NCI-H82 treated with DMSO at 0.1 percent for 48 hours (cell line): ENCODE data around the gene SMYD3.

Experiments
- DNase-seq: peaks from one replicate; lab custom pipeline; 2025; ENCODE audit not compliant: unreplicated experiment; lab: John Stamatoyannopoulos, UW

Gene SMYD3

DNA sequence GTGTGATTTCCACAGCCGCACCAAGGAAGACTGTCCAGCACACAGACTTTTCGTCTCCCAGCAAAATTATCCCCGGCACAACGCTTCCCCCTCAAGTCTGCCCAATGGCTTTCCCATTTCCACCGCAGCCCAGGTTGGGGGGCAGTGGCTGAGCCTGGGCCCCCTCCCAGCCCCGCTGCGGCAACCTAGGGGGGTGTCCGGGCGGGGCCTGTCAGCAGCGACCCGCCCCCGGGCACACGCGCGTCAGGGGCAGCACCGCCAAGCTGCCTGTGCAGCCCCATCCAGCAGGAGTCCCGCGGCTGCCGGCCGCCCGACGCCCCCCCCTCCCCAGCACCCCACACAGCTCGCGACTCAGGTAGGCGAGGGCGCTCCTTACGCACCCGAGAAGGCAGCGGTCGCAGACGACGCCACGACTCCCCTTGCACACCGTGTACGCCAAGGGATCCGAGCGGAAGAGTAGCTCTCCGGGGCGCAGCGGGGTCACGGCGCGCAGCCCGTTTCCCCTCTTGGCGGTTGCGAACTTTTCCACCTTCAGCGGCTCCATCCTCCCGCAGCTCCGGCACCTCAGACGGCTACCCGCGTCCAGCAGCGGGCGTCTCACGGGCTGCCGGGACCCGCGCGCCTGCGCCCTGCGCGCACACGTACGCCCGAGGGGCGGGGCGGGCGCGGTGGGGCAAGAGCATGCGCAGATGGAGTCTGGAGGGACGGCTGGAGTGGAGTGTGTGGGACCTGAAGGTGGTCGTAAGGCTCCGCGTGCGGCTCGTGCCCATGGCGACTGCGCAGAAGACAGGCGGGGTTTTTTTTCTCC is at the start of gene SMYD3:
SMYD3 (minus strand) TSS at position 606 of the 808 bp plus-strand sequence.
- peak; percentile 84 for DNase-seq

DNA sequence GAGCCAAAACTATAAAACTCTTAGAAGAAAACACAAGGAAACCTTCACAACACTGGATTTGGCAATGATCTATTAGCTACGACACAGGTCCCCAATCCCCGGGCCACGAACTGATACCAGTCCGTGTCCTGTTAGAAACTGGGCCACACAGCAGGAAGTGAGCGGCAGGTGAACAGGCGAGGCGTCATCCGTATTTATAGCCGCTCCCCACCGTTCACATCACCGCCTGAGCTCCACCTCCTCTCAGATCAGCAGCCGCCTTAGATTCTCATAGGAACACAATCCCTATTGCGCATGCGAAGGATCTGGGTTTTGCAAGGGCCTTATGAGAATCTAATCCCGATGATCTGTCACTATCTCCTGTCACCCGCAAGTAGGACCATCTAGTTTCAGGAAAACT is 47.1 kb upstream of the SMYD3 start:
- no peak for DNase-seq

DNA sequence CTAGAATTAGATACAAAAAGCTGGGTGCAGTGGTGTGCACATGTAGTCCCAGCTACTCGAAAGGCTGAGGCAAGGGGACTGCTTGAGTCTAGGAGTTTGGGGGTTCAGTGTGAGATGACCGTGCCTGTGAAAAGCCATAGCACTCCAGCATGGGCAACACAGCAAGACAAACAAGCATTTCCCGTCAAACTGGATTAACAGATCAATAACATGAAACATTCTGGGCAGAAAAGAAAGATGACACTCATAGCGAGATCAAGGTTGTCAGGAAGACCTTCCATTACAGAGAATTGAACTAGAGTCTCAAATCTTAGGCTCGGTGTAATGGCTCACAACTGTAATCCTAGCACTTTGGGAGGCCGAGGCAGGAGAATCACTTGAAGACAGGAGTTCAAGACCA is 45.0 kb upstream of the SMYD3 start:
- DNase-seq = no peak

DNA sequence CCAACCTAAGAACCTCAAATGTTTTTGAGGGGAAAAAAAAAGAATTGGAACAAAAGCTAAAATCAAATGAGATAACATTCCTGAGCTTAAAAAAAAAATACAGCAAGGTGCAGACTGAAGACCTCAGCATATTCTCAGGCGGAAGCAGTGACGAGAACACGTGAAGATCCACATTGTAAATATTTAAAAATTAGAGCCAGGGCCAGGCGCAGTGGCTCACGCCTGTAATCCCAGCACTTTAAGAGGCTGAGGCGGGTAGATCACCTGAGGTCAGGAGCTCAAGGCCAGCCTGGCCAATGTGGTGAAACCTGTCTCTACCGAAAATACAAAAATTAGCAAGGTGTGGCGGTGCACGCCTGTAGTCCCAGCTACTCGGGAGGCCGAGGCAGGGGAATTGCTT is 43.3 kb upstream of the SMYD3 start:
- no peak for DNase-seq

DNA sequence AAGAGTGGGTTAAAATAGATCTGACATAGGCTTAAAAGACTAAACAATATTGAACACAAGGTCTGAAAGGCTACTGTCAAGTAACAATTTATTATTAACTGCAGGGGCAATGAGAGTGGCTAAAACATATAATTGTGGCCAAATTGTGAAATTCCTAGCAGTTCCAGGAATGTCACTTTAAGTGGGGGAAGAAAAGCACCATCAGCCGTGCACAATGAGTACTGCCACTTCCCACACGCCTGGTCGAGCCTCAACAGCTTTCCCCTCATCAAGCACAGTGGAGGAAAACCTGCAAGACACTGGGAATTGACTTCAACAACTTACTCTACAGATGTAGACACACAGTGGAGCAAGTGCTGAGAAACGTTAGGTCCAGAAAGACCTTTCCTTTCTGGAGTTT is 42.6 kb upstream of the SMYD3 start:
- no peak for DNase-seq

DNA sequence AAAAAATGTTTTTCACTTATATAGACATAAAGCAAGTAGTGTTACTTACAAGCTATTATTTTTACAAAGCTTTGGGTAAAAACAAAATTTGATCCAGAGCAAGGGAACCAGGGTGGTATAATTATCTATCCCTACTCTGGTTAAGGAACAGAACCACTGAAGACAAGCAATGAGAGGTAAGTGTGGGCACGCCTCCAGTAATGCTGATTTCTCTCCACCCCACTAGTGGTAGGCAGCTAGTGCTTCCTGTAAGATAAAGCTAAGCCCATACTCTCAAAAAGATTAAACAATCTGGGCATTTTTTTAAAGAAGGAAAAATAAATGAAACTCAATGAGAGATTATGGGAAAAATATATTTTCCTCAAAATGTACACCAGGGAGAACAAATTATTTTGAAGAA is 36.9 kb upstream of the SMYD3 start:
- DNase-seq = no peak

DNA sequence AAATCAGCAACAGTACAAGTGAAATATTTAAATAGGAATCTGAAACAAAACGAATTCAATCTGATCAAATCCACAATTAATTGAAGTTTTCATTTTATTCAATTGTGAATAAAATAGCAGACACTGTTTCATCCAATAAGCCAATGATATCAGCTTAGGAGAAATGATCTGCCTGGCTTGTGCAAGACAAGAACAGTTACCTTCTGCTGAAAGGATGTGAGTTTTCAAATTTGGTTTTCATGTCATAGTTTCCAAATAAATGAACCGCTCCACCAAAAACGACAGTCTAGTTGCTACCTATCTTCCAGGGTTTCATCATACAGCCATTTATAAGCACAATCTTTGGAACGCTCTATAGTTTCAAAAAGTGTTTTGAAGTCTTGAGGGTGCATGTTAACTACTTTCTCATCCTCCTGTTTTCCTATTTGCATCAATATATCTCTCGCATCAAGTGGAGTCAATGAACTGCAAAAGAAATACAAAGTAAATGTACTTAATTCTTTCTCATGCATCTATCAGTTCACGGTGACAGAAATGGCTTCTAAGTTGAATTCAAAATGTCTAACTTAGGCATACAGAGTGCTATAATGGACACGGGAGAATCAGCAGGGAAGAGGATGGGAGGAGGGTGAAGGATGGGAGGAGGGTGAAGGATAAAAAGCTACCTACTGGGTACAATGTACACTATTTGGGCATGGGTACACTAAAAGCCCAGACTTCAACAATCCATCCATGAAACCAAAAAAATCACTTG is 33.8 kb upstream of the SMYD3 start:
- DNase-seq = no peak

DNA sequence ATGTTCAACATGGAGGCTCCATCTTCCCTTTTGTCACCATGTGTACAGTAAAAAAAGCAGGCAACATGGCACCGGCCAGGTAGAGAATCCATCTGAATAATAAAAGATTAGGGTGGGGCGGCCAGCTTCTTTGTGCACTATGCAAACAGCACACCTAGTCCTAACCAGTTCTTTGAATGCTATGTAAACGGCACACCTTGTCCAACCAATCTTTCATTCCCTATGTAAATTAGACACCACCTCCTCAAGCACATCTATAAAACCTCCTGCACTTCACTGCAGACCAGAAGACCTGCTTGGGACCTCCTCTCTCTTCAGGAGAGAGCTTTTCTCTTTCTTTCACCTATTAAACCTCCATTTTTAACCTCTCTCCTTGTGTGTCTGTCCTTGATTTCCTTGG is 30.8 kb upstream of the SMYD3 start:
- DNase-seq = no peak

DNA sequence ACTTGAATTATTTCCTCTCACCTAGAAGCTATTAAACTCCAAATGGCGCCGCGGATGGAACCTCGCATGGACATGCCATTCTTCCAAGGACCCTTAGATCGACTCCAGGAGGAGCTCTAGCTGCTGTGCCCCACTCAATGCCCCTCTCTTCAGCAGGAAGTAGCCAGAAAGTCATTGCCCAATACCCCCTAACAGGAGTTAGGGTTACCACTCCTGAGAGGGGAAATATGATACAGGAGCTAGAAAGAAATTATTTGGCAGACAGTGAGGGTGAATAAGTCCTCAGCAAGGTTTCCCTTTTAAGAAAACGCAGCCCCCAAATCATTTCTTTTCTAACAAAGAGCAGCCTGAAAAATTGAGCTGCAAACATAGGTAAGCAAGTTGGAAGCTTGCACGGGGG is 30.4 kb upstream of the SMYD3 start:
- no peak for DNase-seq

DNA sequence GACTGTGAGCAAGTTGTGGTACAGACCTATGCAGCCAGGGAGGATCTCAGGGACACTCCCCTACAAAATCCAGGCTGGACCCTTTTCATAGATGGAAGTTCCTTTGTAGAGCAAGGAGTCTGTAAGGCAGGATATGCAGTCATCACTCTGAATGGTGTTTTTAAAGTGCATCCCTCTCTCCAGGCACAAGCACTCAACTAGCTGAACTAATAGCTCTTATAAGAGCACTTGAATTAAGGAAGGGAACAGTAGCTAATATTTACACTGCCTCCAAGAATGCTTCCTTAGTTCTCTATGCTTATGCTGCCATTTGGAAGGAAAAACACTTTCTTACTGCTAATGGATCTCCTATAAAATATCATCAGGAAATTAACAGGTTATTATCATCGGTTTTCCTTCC is 27.0 kb upstream of the SMYD3 start:
- DNase-seq = no peak

DNA sequence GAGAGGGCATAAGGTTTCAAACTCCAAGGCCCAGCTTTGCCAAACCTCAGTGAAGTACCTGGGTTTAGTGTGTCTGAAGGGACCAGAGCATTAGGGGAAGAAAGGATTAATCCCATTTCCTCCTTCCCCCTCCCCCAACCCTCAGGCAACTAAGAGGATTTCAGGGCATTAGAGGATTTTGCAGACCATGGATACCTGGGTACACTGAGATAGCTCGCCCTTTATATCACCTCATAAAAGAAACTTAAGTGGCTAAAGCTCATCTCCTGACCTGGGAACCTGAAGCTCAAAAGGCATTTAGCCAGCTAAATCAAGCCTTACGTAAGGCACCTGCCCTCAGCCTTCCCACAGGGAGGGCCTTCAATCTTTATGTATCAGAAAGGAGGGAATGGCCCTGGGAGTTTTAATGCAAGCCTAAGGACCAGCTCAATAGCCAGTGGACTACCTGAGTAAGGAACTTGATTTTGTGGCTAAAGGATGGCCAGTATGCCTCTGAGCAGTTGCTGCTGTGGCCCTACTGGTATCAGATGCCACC is 26.4 kb upstream of the SMYD3 start:
- peak; percentile 99 for DNase-seq

DNA sequence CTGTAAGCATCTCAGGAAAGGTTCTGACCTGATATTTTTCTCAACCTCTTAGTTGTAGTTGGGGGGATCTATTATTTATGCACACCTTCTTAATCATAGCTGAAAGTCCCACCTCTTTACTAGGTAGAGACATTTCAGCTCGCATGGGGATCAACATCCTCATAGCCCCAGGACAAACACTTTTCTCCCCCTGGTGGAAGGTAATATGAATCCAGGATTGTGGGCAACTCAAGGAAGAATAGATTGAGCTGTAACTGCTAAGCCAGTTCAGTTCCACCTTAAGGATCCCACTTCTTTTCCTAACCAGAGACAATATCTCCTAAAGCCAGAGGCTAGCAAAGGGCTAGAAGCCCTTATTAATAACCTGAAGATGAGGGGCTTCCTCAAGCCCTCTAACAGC is 25.4 kb upstream of the SMYD3 start:
- DNase-seq = no peak

DNA sequence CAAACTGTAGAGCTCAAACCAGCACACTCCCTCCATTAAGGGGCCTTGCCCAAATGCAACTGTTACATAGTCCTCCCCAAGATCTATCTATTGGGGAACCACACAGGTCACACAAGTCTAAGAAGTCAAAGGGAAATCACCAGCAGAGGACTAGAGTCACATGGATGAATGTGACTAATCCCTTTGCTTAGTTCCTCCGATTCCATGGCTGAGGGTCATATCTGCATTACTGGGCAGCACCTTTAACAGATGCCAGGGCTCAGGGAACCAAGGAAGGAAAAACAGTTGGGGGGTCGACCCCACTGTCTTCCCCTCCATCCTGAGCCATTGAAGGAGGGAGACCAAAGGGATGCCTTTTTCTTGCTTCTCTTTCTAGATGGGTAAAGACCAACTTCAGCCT is 23.4 kb upstream of the SMYD3 start:
- DNase-seq = no peak

DNA sequence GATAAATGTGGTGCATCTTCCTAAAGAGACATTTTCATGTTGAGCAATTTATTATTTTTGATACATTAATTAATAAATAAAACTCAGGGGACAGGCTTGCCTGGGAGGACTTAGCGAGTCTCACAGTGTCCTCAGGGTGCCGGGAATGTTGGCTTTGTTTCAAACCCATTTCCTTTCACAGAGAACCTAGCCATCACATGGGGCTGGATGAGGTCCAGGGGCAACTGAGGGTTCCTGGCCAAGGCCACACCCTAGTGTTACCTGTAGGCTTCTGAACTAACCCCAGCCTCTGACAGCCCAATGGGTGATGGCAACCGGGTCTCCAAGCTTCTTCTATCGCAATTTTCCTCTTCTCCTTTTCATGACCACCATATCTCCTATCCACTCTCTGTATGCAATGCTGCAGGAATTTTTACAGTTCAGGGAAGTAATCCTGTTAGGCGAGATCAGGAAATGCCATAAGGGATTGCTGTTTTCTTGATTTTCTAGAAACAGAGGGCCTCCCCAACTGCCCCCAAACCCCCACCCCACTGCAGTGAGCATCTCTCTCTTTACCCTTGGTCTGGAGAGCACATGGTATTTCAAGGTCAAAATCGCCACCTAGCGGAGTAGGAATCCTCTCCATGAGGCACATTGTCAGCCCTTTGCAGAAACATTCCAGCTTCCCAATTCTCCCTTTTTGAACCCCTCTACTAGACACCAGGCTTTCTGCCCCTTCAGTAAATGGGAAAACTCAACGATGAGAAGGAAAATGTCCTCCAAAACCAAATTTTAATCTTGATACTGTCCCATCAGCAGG is 22.1 kb upstream of the SMYD3 start:
- peak; percentile 17 for DNase-seq

DNA sequence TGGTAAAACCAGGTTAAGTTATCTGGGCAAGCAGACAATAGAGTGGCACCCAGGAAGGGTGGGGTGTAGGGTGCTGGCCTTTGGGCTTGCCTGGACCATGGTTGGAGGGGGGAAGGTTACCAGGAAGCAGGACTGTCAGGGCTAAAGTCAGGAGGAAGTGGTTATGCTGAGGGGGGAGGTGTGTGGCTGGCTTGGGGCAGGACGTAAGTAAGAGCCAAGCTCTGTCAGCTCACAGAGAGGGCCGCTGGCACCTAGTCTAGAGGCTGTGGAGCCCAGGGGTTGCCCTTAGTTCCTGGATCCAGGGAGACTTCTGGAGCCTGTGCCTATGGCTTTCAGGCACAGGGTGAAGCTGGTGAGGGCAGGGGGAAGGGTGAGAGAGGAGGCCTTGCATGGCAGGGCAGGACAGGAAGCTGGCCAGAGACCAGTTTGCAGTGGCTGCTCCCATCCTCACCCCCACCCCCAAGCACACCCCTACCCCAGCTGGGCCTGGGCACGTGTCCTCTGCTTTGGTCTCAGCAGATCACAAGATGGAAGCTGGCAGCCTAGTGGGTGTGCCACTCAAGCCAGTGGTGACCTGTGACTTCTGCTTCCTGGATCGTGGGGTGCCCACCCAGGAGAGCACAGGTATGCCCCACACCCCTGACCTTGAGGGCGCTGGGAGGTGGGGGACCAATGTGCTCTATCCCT is 20.5 kb upstream of the SMYD3 start:
- no peak for DNase-seq

DNA sequence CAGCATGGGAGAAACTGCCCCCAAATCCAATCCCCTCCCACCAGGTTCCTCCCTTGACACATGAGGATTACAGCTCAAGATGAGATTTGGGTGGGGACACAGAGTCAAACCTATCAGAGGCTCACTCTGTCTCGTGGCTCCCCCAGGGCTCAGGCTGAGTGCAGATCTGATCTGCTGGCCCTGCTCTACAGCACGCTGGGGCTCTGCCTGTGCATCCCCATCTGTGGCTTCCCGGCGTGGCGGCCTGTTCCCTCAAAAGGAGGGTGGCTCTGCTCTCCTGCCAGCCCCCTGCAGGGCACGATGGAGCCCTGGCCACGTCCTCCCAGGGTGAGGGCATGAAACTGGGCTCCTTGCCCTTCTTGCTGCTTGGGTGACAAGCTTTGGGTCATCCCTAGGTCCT is 19.8 kb upstream of the SMYD3 start:
- DNase-seq = no peak

DNA sequence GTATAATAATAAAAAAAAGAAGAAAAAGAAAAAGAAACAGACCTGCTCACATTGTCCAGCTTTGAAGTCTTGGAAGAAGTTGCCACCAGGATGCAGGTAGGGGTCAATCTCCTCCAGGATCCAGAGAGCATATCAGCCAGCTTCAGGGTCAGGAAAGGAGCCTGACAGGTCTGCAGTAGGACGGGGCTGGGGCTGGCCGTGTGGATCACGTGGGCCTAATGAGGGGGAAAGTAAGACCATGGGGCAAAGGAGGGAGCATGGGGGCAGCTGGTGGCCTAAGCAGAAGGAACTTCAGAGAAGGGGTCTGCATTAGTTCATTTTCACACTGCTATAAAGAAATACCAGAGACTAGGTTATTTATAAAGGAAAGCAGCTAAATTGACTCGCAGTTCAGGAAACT is 19.3 kb upstream of the SMYD3 start:
- DNase-seq = no peak

DNA sequence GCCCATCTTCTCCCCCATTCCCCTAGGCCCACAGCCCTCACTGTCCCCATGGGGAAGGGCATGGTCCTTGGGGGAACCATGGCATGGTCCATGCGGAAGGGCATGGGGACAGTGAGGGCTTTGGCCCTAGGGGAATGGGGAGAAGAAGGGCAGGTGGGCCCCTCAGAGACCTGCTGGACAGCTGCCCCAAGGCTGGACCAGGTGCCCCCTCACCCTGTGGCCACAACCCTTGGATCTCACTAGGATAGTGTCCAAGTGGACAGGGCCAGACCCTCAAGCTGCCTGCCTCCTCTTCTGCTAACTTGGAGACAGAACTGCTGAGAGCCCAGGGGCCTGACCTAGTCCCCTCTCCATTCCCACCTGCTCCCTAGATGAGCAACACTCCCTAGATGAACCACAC is 12.4 kb upstream of the SMYD3 start:
- no peak for DNase-seq

DNA sequence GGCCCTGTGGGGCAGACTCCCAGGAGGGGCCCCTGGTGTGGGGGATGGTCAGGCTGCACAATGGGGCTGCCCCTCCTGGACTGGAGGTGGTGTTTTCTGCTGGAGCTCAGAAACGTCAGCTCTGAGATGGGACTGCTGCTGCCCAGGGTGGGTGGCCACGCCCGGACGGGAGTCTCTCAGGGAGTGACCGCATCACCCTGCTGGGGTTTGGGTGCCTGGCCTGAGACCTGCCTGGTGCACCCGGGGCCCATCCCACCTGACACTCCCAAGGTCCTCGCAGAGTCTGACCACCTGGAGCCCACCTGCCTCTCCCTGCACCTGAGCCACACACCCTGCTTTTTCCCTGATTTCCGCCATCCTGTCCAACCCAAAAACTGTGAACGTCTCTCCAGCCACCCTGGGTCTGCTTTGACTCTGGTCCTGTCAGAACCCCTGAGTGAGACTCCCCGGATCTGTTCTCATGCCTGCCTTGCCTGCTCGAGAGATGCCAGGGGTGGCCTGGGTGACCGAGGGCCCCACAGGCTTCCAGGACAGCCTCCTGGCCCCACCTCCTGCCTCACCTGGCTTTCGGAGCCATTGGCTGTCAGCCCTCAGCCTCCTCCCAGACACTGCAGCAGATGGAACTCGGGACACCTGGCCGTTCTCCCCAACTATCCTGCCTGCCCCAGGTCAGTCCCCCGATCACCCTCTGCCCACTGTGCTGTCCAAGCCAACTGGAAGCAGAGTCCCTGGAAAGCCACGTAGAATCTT is 11.6 kb upstream of the SMYD3 start:
- DNase-seq = no peak

DNA sequence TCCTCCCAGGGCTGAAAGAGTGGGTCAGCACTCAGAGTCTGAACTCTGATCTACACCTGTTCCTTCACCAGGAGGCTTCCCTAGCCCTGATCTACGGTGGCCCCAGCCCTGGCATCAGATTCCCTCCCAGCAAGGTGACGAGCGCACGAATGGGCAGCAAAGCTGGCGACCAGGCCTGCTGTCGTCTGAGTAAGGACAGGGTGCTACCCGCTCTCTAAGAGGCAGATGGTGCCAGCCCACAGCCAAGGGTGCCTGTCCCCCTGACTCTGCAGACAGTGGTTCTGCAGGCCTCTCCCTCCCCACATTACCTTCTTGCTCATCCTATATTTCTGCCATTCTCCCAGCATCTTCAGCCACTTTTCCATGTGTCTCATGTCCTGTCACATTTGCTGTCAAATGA is 10.3 kb upstream of the SMYD3 start:
- no peak for DNase-seq
